ENCODE results near the gene RASL10A.
"Not testable (repeated sequence)": the region's sequence is repeated elsewhere in the genome, so short reads cannot be mapped to it uniquely, and the experiment has no call there.

RASL10A gene

GRCh38 chr22:29315286-29316140 lies at the start of gene RASL10A:
TSS of gene RASL10A (minus strand) at chr22:29315697. CDS start at chr22:29315246, 451 bp downstream.
- DNase-seq, result no peak

- no peak for DNase-seq
Observed at GRCh38 chr22:29359469-29359868, 44.0 kb upstream of the RASL10A start.

GRCh38 chr22:29357193-29357890 lies 41.8 kb upstream of the RASL10A start:
- DNase-seq, result not testable (repeated sequence)

GRCh38 chr22:29353860-29354259 lies 38.4 kb upstream of the RASL10A start:
- no peak for DNase-seq

- no peak for DNase-seq
Observed at GRCh38 chr22:29353286-29353685, 37.8 kb upstream of the RASL10A start.

GRCh38 chr22:29352778-29353177 lies 37.3 kb upstream of the RASL10A start:
- DNase-seq, result no peak

GRCh38 chr22:29351891-29352290 lies 36.4 kb upstream of the RASL10A start:
- DNase-seq, result no peak

- no peak for DNase-seq
Observed at GRCh38 chr22:29351042-29351441, 35.5 kb upstream of the RASL10A start.

- DNase-seq, result no peak
Observed at GRCh38 chr22:29348956-29349355, 33.5 kb upstream of the RASL10A start.

GRCh38 chr22:29348041-29348440 lies 32.5 kb upstream of the RASL10A start:
- DNase-seq, result no peak

- DNase-seq, result no peak
Observed at GRCh38 chr22:29346659-29347058, 31.2 kb upstream of the RASL10A start.

- no peak for DNase-seq
Observed at GRCh38 chr22:29345932-29346331, 30.4 kb upstream of the RASL10A start.

- DNase-seq, result not testable (repeated sequence)
Observed at GRCh38 chr22:29344889-29345288, 29.4 kb upstream of the RASL10A start.

GRCh38 chr22:29344137-29344536 lies 28.6 kb upstream of the RASL10A start:
- DNase-seq, result no peak

- DNase-seq, result no peak
Observed at GRCh38 chr22:29343313-29343805, 27.9 kb upstream of the RASL10A start.

- no peak for DNase-seq
Observed at GRCh38 chr22:29342577-29343312, 27.2 kb upstream of the RASL10A start.

- no peak for DNase-seq
Observed at GRCh38 chr22:29342177-29342576, 26.7 kb upstream of the RASL10A start.

- no peak for DNase-seq
Observed at GRCh38 chr22:29341849-29342127, 26.3 kb upstream of the RASL10A start.

- no peak for DNase-seq
Observed at GRCh38 chr22:29341056-29341848, 25.8 kb upstream of the RASL10A start.

GRCh38 chr22:29340566-29340965 lies 25.1 kb upstream of the RASL10A start:
- no peak for DNase-seq

GRCh38 chr22:29339381-29340235 lies 24.1 kb upstream of the RASL10A start:
- DNase-seq, result no peak

- DNase-seq, result no peak
Observed at GRCh38 chr22:29338398-29338797, 22.9 kb upstream of the RASL10A start.
